A549 (cell line): Measurements from ENCODE around the gene UBE2E1.
"Not testable (repeated sequence)": the region's sequence is repeated elsewhere in the genome, so short reads cannot be mapped to it uniquely, and the experiment has no call there.

Experiments
- BHLHE40 ChIP-seq: IDR thresholded peaks from 2 replicates; pipeline ENCODE4 v1.6.1; 2012; ENCODE audit warnings: low read depth, low read length, inconsistent platforms
- CTCF ChIP-seq: fragments of >200 bp; sonication (Bioruptor Twin); formaldehyde crosslinking; IDR thresholded peaks from 3 replicates; pipeline ENCODE4 v1.5.1; 2016
- E2F6 ChIP-seq: IDR thresholded peaks from 2 replicates; pipeline ENCODE4 v1.6.1; 2012; ENCODE audit warnings: low read depth, borderline replicate concordance
- HMGXB4 ChIP-seq: fragments of 250-450 bp; sonication (Bioruptor Pico); IDR thresholded peaks from 2 replicates; pipeline ENCODE4 v1.5.0; 2021; ENCODE audit warnings: mild to moderate bottlenecking, moderate library complexity, borderline replicate concordance
- POLR2A ChIP-seq: IDR thresholded peaks from 2 replicates; pipeline ENCODE4 v1.6.1; 2012; ENCODE audit warnings: mild to moderate bottlenecking, low read length

GRCh38 chr3:23849462-23849861 lies 43.7 kb downstream of the UBE2E1 start:
- not testable (repeated sequence) for TF ChIP-seq HMGXB4 (CRISPR knock-in tag); POLR2A; CTCF; E2F6; BHLHE40
